ENCODE data around the gene CRYBG2. TPM values are rescaled to one million over a fixed set of nuclear protein-coding genes. Genes with fewer than 3 reads are reported as not detected.
"Not testable (repeated sequence)": the region's sequence is repeated elsewhere in the genome, so short reads cannot be mapped to it uniquely, and the experiment has no call there.

Gene CRYBG2
- total RNA-seq, 1 experiment from 2014 or later = 21.1 TPM

GRCh38 chr1:26330276-26330675 lies 23.7 kb downstream of the CRYBG2 start (continued):
- TF ChIP-seq AFF4 (CRISPR knock-in tag; IDR thresholded peaks at IDR 0.05; ENCODE audit: borderline replicate concordance) (no peak), MXD4 (CRISPR knock-in tag; IDR thresholded peaks at IDR 0.05; ENCODE audit: borderline replicate concordance) (no peak), HMGXB4 (CRISPR knock-in tag; IDR thresholded peaks at IDR 0.05) (no peak), ATF3 (CRISPR knock-in tag; conservative IDR thresholded peaks at IDR 0.05) (no peak), FOXP4 (CRISPR knock-in tag; IDR thresholded peaks at IDR 0.05) (no peak)

GRCh38 chr1:26329380-26329779 lies 24.6 kb downstream of the CRYBG2 start:
- DNase-seq (ENCODE audit: low spot score); H3K27me3 Mint-ChIP-seq (ENCODE audit: low read depth); H3K4me3 Mint-ChIP-seq; POLR2A ChIA-PET; H3K4me1 Mint-ChIP-seq; H3K27ac Mint-ChIP-seq; ATAC-seq; H3K9me3 Mint-ChIP-seq: not testable (repeated sequence)
- peak; percentile 63; the same call in 1 of the 2 replicates for TF ChIP-seq ZNF121 (CRISPR knock-in tag; IDR thresholded peaks at IDR 0.05)
- H3K36me3 Mint-ChIP-seq = peaks cover 27% of the 10 kb centered on the region
- CTCF ChIA-PET = interaction anchor here (0.7 to 2.3 kb wide), 2 partner anchors 44 to 46 kb away, joined by 3 to 11 read pairs; no protein-coding TSS in a partner anchor

GRCh38 chr1:26328597-26328996 lies 25.3 kb downstream of the CRYBG2 start:
- DNase-seq (ENCODE audit: low spot score) (no peak), ATAC-seq (no peak)
- Mint-ChIP-seq H3K27me3 (ENCODE audit: low read depth) (no peaks in the 10 kb centered on the region), H3K36me3 (peaks cover 28% of the 10 kb centered on the region), H3K9me3 (no peaks in the 10 kb centered on the region), H3K27ac (peak overlapping the region; percentile 49; the same call in 1 of the 2 replicates), H3K4me3 (no peak overlapping the region), H3K4me1 (no peaks in the 10 kb centered on the region)
- POLR2A ChIA-PET = no interaction called here
- CTCF ChIA-PET = interaction anchor here (0.7 to 2.3 kb wide), 6 partner anchors 17 to 537 kb away, joined by 3 to 11 read pairs (median 4); no protein-coding TSS in a partner anchor
- TF ChIP-seq ZBTB43 (CRISPR knock-in tag; IDR thresholded peaks at IDR 0.05) (no peak), STAT6 (CRISPR knock-in tag; conservative IDR thresholded peaks at IDR 0.05; ENCODE audit: low read depth) (no peak), ZNF317 (CRISPR knock-in tag; IDR thresholded peaks at IDR 0.05; ENCODE audit: borderline replicate concordance, low read depth) (no peak), JAZF1 (CRISPR knock-in tag; IDR thresholded peaks at IDR 0.05) (no peak), MAX (CRISPR knock-in tag; IDR thresholded peaks at IDR 0.05) (no peak), FOXK1 (CRISPR knock-in tag; IDR thresholded peaks at IDR 0.05) (no peak), ESRRA (CRISPR knock-in tag; IDR thresholded peaks at IDR 0.05; ENCODE audit: borderline replicate concordance) (no peak), ZNF396 (CRISPR knock-in tag; IDR thresholded peaks at IDR 0.05; ENCODE audit: borderline replicate concordance) (no peak), TEAD4 (CRISPR knock-in tag; IDR thresholded peaks at IDR 0.05) (no peak), PREB (CRISPR knock-in tag; IDR thresholded peaks at IDR 0.05; ENCODE audit: borderline replicate concordance) (no peak), ATF3 (CRISPR knock-in tag; conservative IDR thresholded peaks at IDR 0.05) (no peak), ETV6 (CRISPR knock-in tag; IDR thresholded peaks at IDR 0.05) (no peak)

All from WTC11 (cell line).